K562 (cell line): ENCODE data around the gene SPTAN1. TPM values are rescaled to one million over a fixed set of nuclear protein-coding genes. Genes with fewer than 3 reads are reported as not detected.

Source experiments
- ATAC-seq: fragments of 200-7000 bp; cut with Tn5 transposase; 3 replicates; pipeline ENCODE4 v1.9.1; 2020; ENCODE audit warnings: moderate library complexity
- BruUV-seq: library from RNA; stranded (reverse); fragments of 400-500 nt; replicated peaks from 2 replicates; lab custom pipeline; 2021; lab: Mats Ljungman, UMichigan
- CTCF ChIA-PET: fragments of 300-600 bp; formaldehyde crosslinking; extraction: SDS; loops from one replicate; lab custom pipeline; 2021; ENCODE audit warnings: low intra/inter-chr PET ratio; lab: Yijun Ruan, JAX
- POLR2A ChIA-PET: fragments of 300-600, 350-650 bp; sonication (Branson Sonifier 250); formaldehyde crosslinking; extraction: SDS; loops from one replicate; lab custom pipeline; 2021; ENCODE audit warnings: antibody characterized with exemption, inconsistent platforms; lab: Yijun Ruan, JAX
- DNase-seq, 4 experiments: peaks; one replicate each; pipeline versions ENCODE4 v3.0.0 to v3.0.0-alpha.2; 2011 to 2018; ENCODE audit warnings: low spot score in 3 of 4, mixed read lengths in 3 of 4; ENCODE audit errors: extremely low read depth in 1 of 4
- FAIRE-seq: peaks from 2 replicates; lab custom pipeline; 2011; peaks lifted over from hg19 to GRCh38; lab: Jason Lieb, UNC
- H2AFZ ChIP-seq: 2 replicates; pipeline ENCODE4 v1.6.0; 2011; ENCODE audit warnings: low read depth, low read length, control low read depth, inconsistent platforms
- H3K27ac ChIP-seq: fragments of 200-600 bp; 3 replicates; pipeline ENCODE4 v1.8.0; 2011; ENCODE audit warnings: low read depth, mild to moderate bottlenecking, control low read depth, inconsistent platforms, low read length, moderate library complexity, mixed read lengths; ENCODE audit errors: extremely low read depth
- H3K27me3 ChIP-seq, 2 experiments: fragments of 300-600 bp in 1 of 2; 2 replicates in 1 of 2; 3 replicates in 1 of 2; pipeline versions ENCODE4 v1.6.0 to v1.8.0; 2011; ENCODE audit warnings: inconsistent platforms in 2 of 2, low read length in 2 of 2, mild to moderate bottlenecking in 1 of 2, mixed read lengths in 1 of 2, moderate library complexity in 1 of 2; ENCODE audit not compliant: control insufficient read depth in 2 of 2, insufficient read depth in 2 of 2
- H3K36me3 ChIP-seq: fragments of 300-600 bp; 3 replicates; pipeline ENCODE4 v1.8.0; 2011; ENCODE audit warnings: mild to moderate bottlenecking, low read length, inconsistent platforms; ENCODE audit not compliant: control insufficient read depth, insufficient read depth
- H3K4me1 ChIP-seq, 2 experiments: fragments of 200-600 bp in 1 of 2; replicated peaks in 1 of 2; 2 replicates in 1 of 2; 3 replicates in 1 of 2; pipeline versions ENCODE4 v1.5.1 to v1.8.0; 2011; ENCODE audit warnings: inconsistent platforms in 2 of 2, low read length in 2 of 2, mild to moderate bottlenecking in 1 of 2, mixed read lengths in 1 of 2, moderate library complexity in 1 of 2; ENCODE audit not compliant: control insufficient read depth in 2 of 2, insufficient read depth in 2 of 2
- H3K4me2 ChIP-seq: 2 replicates; pipeline ENCODE4 v1.6.1; 2011; ENCODE audit warnings: low read length, control low read depth, inconsistent platforms, mixed read lengths; ENCODE audit not compliant: insufficient read depth
- H3K4me3 ChIP-seq: fragments of 200-600 bp; sonication (generic), shearing (Covaris generic); 2 replicates; pipeline ENCODE4 v1.5.1; 2016; ENCODE audit warnings: control low read depth, inconsistent platforms
- H3K79me2 ChIP-seq: fragments of 200-600 bp; 3 replicates; pipeline ENCODE4 v1.8.0; 2011; ENCODE audit warnings: low read length, inconsistent platforms; ENCODE audit not compliant: control insufficient read depth, insufficient read depth
- H3K9ac ChIP-seq, 2 experiments: 2 replicates each; pipeline versions ENCODE4 v1.6.0 to v1.6.1; 2011; ENCODE audit warnings: low read depth in 2 of 2, low read length in 2 of 2, control low read depth in 1 of 2, inconsistent platforms in 1 of 2, mild to moderate bottlenecking in 1 of 2, mixed read lengths in 1 of 2; ENCODE audit not compliant: insufficient read depth in 1 of 2
- H3K9me1 ChIP-seq: one replicate; pipeline ENCODE4 v1.6.0; 2011; ENCODE audit warnings: inconsistent platforms, mild to moderate bottlenecking, low read length, moderate library complexity; ENCODE audit not compliant: control insufficient read depth, insufficient read depth
- H3K9me3 ChIP-seq: replicated peaks from 2 replicates; pipeline ENCODE4 v1.5.1; 2011; ENCODE audit warnings: low read depth, low read length, inconsistent platforms; ENCODE audit not compliant: control insufficient read depth, insufficient read depth
- H4K20me1 ChIP-seq: replicated peaks from 2 replicates; pipeline ENCODE4 v1.6.1; 2011; ENCODE audit warnings: low read length, inconsistent platforms, mixed read lengths; ENCODE audit not compliant: control insufficient read depth, insufficient read depth
- CBX1 ChIP-seq: sonication (generic); IDR thresholded peaks from 2 replicates; pipeline ENCODE4 v1.6.1; 2016; ENCODE audit warnings: antibody characterized with exemption, low read depth, mild to moderate bottlenecking
- CREBBP ChIP-seq: IDR thresholded peaks from one replicate; pipeline ENCODE4 v1.6.1; 2012; ENCODE audit warnings: low read depth, mild to moderate bottlenecking, control low read depth, inconsistent platforms, low read length
- GABPB1 ChIP-seq: sonication (generic); formaldehyde crosslinking; IDR thresholded peaks from 2 replicates; pipeline ENCODE4 v1.8.0; 2022; ENCODE audit warnings: mild to moderate bottlenecking, missing genetic modification reagents
- ID3 ChIP-seq, 2 experiments: fragments of 250-450 bp in 1 of 2; fragments of 450-650 bp in 1 of 2; sonication (Bioruptor Pico) in 1 of 2; IDR thresholded peaks; 2 replicates each; pipeline versions ENCODE4 v1.6.1 to v1.8.0; 2016 to 2021; ENCODE audit warnings: mild to moderate bottlenecking in 2 of 2, moderate library complexity in 2 of 2, missing compliant biosample characterization in 1 of 2, missing genetic modification characterization in 1 of 2
- KHSRP ChIP-seq: fragments of 450-650 bp; IDR thresholded peaks from 2 replicates; pipeline ENCODE4 v1.6.1; 2017
- KLF13 ChIP-seq: fragments of 450-650 bp; IDR thresholded peaks from 2 replicates; pipeline ENCODE4 v1.6.1; 2016; ENCODE audit warnings: missing genetic modification characterization, low read depth, mild to moderate bottlenecking, missing compliant biosample characterization, moderate library complexity, borderline replicate concordance
- PHB2 ChIP-seq: fragments of 450-650 bp; IDR thresholded peaks from 2 replicates; pipeline ENCODE4 v1.6.1; 2017; ENCODE audit warnings: low read depth
- POLR2G ChIP-seq: fragments of 200-400 bp; formaldehyde crosslinking; IDR thresholded peaks from 2 replicates; pipeline ENCODE4 v1.6.1; 2017; ENCODE audit warnings: low read depth, mild to moderate bottlenecking, antibody characterized with exemption, low read length, moderate library complexity
- PURB ChIP-seq: sonication (generic); formaldehyde crosslinking; IDR thresholded peaks from 2 replicates; pipeline ENCODE4 v1.9.0; 2021; ENCODE audit warnings: low read depth, mild to moderate bottlenecking, missing genetic modification reagents
- RBM22 ChIP-seq: fragments of 200-400 bp; formaldehyde crosslinking; IDR thresholded peaks from 2 replicates; pipeline ENCODE4 v1.6.1; 2018; ENCODE audit warnings: low read length, low read depth; ENCODE audit not compliant: poor library complexity, severe bottlenecking
- TEAD4 ChIP-seq, 2 experiments: sonication (generic) in 1 of 2; formaldehyde crosslinking in 1 of 2; IDR thresholded peaks; 2 replicates each; pipeline versions ENCODE4 v1.6.1 to v1.8.0; 2012 to 2022; ENCODE audit warnings: borderline replicate concordance in 1 of 2, inconsistent platforms in 1 of 2, low read length in 1 of 2, mild to moderate bottlenecking in 1 of 2, missing genetic modification reagents in 1 of 2
- THRAP3 ChIP-seq: fragments of 450-650 bp; IDR thresholded peaks from 2 replicates; pipeline ENCODE4 v1.6.1; 2016; ENCODE audit warnings: mild to moderate bottlenecking, inconsistent platforms, borderline replicate concordance
- ZHX1 ChIP-seq: fragments of 150-350 bp; conservative IDR thresholded peaks from 2 replicates; pipeline ENCODE4 v1.6.1; 2014; ENCODE audit warnings: low read length
- ZKSCAN8 ChIP-seq: fragments of 200-800 bp; sonication (Bioruptor generic); IDR thresholded peaks from 2 replicates; pipeline ENCODE4 v1.6.1; 2016; ENCODE audit warnings: missing genetic modification characterization, missing compliant biosample characterization
- ZNF57 ChIP-seq: fragments of 450-650 bp; formaldehyde crosslinking; IDR thresholded peaks from 2 replicates; pipeline ENCODE4 v1.4.0; 2020; ENCODE audit warnings: mild to moderate bottlenecking, moderate library complexity
- WGBS: fragments of 100-300 bp; shearing (Covaris generic); methylation state at CpG from one replicate; pipeline ENCODE4 v1.1.6; 2016; ENCODE audit warnings: low coverage, mixed read lengths; ENCODE audit not compliant: insufficient coverage; ENCODE audit errors: missing lambda C conversion rate; 5-methylcytosine and 5-hydroxymethylcytosine counted together
- in situ Hi-C: fragments of 300-500 bp; cut with MboI; formaldehyde crosslinking; loops from 4 replicates; pipeline ENCODE4 v1.15.0; 2018; ENCODE audit warnings: inconsistent platforms, mixed read lengths
- intact Hi-C: fragments of 100-400 bp; cut with micrococcal nuclease; formaldehyde crosslinking; loops from 2 replicates; pipeline ENCODE4 v1.14.2; 2022
- polyA plus RNA-seq, 8 experiments: library from polyadenylated mRNA; depleted of rRNA in 4 of 8; stranded (reverse) in 5 of 8; unstranded in 3 of 8; fragments of >200 nt; fragmentation: Nextera tagmentation in 2 of 8; fragmentation: Illumina TruSeq in 1 of 8; extraction: Ambion mirVana in 2 of 8; extraction: Trizol in 1 of 8; gene quantifications; 2 replicates each; pipeline versions ENCODE4 v1.2.1 to v1.2.3, GENCODE V29; 2011 to 2014; ENCODE audit warnings: inconsistent platforms in 1 of 8, missing spikeins in 1 of 8
- total RNA-seq, 7 experiments: library from RNA; depleted of rRNA in 6 of 7; stranded (reverse); fragments of >200 nt in 6 of 7; fragmentation: Illumina TruSeq in 2 of 7; extraction: Trizol in 2 of 7; gene quantifications; 2 replicates each; pipeline versions ENCODE4 v1.2.1 to v1.2.3, GENCODE V29; 2011 to 2021; ENCODE audit warnings: low replicate concordance in 1 of 7
- TF ChIP-seq, protein P1 (sequence below), 3 experiments: fragments of 200-800 bp in 1 of 3; sonication (Bioruptor generic) in 1 of 3; sonication (generic) in 1 of 3; formaldehyde crosslinking in 1 of 3; IDR thresholded peaks; 2 replicates each; pipeline versions ENCODE4 v1.6.1 to v1.8.0; 2016 to 2022; ENCODE audit warnings: mild to moderate bottlenecking in 2 of 3, missing compliant biosample characterization in 2 of 3, missing genetic modification characterization in 2 of 3, missing genetic modification reagents in 1 of 3

The SPTAN1 gene
- total and polyA plus RNA-seq, 9 of the 15 experiments (the other 6 are each of a cell fraction or from before 2014, with no cell fraction given), result 1.5 to 13.5 (median 6.8) TPM

DNA sequence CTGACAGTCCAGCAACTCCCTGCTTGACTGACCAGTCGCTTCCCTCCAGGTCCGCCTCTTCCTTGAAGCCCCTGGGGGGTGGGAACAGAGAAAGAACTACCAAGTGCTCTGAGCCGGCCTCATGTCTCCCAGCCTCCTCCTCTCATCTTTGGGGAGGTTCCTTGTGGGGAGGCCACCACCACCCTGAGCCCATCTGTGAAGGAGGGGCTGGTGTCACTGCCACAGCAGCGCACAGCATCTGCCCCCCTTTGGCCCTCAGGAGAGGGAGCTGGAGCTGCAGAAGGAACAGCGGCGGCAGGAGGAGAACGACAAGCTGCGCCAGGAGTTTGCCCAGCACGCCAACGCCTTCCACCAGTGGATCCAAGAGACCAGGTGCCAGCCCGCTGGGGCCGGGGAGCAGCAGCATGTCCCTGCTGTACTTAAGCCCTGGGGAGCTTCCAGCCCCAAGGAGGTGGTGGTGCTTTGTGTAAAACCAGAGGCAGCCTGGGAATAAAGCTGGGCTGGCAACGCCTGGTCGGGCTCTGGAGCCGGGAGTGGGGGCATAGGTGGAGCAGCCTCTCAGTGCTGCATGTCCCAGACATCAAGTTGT, 74.8 kb downstream of the SPTAN1 start:
- no TSS peak for BruUV-seq
- Histone ChIP-seq H3K4me1 (peaks cover 4 to 33% of the 10 kb centered on the region in 2 experiments; a peak in 4 of 5 replicates), H3K27me3 (no peaks in the 10 kb centered on the region), H3K4me2 (no peak overlapping the region), H3K9me1 (no peaks in the 10 kb centered on the region), H3K79me2 (no peaks in the 10 kb centered on the region), H3K4me3 (no peak overlapping the region), H3K9me3 (no peaks in the 10 kb centered on the region), H2AFZ (no peak overlapping the region), H3K9ac (no peak overlapping the region; a peak in 1 of 4 replicates), H3K27ac (no peak overlapping the region), H3K36me3 (peaks cover 6% of the 10 kb centered on the region; the same call in 1 of the 3 replicates), H4K20me1 (no peaks in the 10 kb centered on the region; the same call in 1 of the 2 replicates)
- intact Hi-C loops (no loop called here), in situ Hi-C loops (no loop called here)
- DNase-seq (no peak), ATAC-seq (no peak), FAIRE-seq (no peak)
- WGBS, result 60% methylated on average over 8 of the region's 15 CpGs
- POLR2A ChIA-PET, result interaction anchor here (1.6 kb wide), 1 partner anchor 65 kb away, joined by 4 read pairs; no protein-coding TSS in a partner anchor
- CTCF ChIA-PET, result no interaction called here
- no peak for TF ChIP-seq KHSRP
- no peak for TF ChIP-seq PURB (CRISPR knock-in tag)
- no peak for TF ChIP-seq ZKSCAN8
- TF ChIP-seq, protein P1, sequence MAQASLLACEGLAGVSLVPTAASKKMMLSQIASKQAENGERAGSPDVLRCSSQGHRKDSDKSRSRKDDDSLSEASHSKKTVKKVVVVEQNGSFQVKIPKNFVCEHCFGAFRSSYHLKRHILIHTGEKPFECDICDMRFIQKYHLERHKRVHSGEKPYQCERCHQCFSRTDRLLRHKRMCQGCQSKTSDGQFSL (CRISPR knock-in tag; IDR thresholded peaks at IDR 0.05), result no peak
- TF ChIP-seq, protein P1 (tag; IDR thresholded peaks at IDR 0.05), result no peak
- no peak for TF ChIP-seq PHB2
- TF ChIP-seq THRAP3, result no peak
- TF ChIP-seq ID3 (CRISPR knock-in tag; IDR thresholded peaks at IDR 0.05), result no peak
- TF ChIP-seq ID3 (tag; IDR thresholded peaks at IDR 0.05), result no peak
- no peak for TF ChIP-seq CREBBP
- TF ChIP-seq POLR2G, result peak; percentile 46; the same call in 1 of the 2 replicates
- 0 out of 2 replicates have a peak, but pooled peaks have one; percentile 19 for TF ChIP-seq GABPB1
- no peak for TF ChIP-seq ZHX1
- no peak for TF ChIP-seq ZNF57 (CRISPR knock-in tag)
- no peak for TF ChIP-seq CBX1
- TF ChIP-seq KLF13 (tag), result no peak
- peak; percentile 37 for TF ChIP-seq RBM22
- no peak for TF ChIP-seq TEAD4 (IDR thresholded peaks at IDR 0.05; ENCODE audit: low read length)
- TF ChIP-seq TEAD4 (CRISPR knock-in tag; IDR thresholded peaks at IDR 0.05; ENCODE audit: borderline replicate concordance), result no peak
